ES-I3 (cell line): Measurements from ENCODE around the gene PLVAP.
"Not testable (repeated sequence)": the region's sequence is repeated elsewhere in the genome, so short reads cannot be mapped to it uniquely, and the experiment has no call there.

Experiments used
- H3K36me3 ChIP-seq: 2 replicates; pipeline ENCODE4 v1.6.1; 2013; ENCODE audit warnings: mild to moderate bottlenecking, low read length, control low read depth, moderate library complexity; ENCODE audit not compliant: insufficient read depth
- H3K4me1 ChIP-seq: 2 replicates; pipeline ENCODE4 v1.6.1; 2013; ENCODE audit warnings: mild to moderate bottlenecking, control low read depth, low read length; ENCODE audit not compliant: insufficient read depth
- H3K9ac ChIP-seq: 2 replicates; pipeline ENCODE4 v1.6.1; 2013; ENCODE audit warnings: low read depth, mild to moderate bottlenecking, low read length, moderate library complexity
- H3K9me3 ChIP-seq: 2 replicates; pipeline ENCODE4 v1.6.1; 2013; ENCODE audit warnings: mild to moderate bottlenecking, low read length, moderate library complexity; ENCODE audit not compliant: control insufficient read depth, insufficient read depth

The PLVAP gene

GRCh38 chr19:17389957-17390664 lies 13.0 kb upstream of the PLVAP start:
- peak overlapping the region; percentile 83; the same call in 1 of the 2 replicates for H3K9ac ChIP-seq
- H3K36me3 ChIP-seq: no peaks in the 10 kb centered on the region
- no peaks in the 10 kb centered on the region; the same call in 1 of the 2 replicates for H3K4me1 ChIP-seq
- H3K9me3 ChIP-seq: no peaks in the 10 kb centered on the region

- H3K9ac ChIP-seq: no peak overlapping the region
- H3K9me3 ChIP-seq: no peaks in the 10 kb centered on the region
- H3K36me3 ChIP-seq: no peaks in the 10 kb centered on the region
- no peaks in the 10 kb centered on the region; the same call in 1 of the 2 replicates for H3K4me1 ChIP-seq
These were observed 12.1 kb upstream of the PLVAP start for GRCh38 chr19:17389288-17389687.

- Histone ChIP-seq H3K9me3 (no peaks in the 10 kb centered on the region), H3K4me1 (peaks cover 6% of the 10 kb centered on the region; the same call in 1 of the 2 replicates), H3K9ac (no peak overlapping the region), H3K36me3 (no peaks in the 10 kb centered on the region)
These were observed 8.9 kb upstream of the PLVAP start for GRCh38 chr19:17385878-17386611.

DNA sequence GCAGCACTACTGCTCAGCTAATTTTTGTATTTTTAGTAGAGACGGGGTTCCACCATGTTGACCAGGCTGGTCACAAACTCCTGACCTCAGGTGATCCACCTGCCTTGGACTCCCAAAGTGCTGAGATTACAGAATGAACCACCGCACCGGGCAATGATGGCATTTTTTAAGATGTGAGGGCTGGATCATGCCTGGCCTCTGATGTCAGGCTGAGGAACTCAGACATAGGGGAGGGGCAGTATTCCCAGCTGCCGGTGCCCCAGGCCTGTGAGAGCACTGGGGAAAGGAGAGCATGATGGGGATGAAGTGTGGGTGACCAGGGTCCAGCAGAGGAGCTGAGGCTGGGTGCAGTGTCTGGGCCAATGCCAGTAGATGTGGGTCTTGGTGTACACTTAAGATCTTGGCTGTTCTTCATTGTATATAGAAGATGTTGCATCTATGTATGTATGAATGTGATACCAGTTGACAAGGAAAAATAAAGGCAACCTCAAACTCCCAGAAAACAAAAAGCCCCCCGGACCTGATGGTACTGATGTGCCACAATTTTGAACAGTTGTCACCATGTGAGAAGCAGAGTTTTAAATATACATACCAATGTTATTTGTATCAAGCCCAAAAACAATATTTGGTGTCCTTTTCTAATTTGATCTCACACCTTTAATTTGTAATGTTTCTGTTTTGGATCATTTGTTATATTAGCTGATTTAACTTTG lies 3.4 kb upstream of the PLVAP start:
- H3K36me3 ChIP-seq: no peaks in the 10 kb centered on the region
- peaks cover 13% of the 10 kb centered on the region; the same call in 1 of the 2 replicates for H3K4me1 ChIP-seq
- H3K9me3 ChIP-seq: peaks cover 6% of the 10 kb centered on the region; the same call in 1 of the 2 replicates
- H3K9ac ChIP-seq: no peak overlapping the region

- peaks cover 13% of the 10 kb centered on the region; the same call in 1 of the 2 replicates for H3K4me1 ChIP-seq
- H3K9me3 ChIP-seq: peaks cover 6% of the 10 kb centered on the region; the same call in 1 of the 2 replicates
- H3K36me3 ChIP-seq: no peaks in the 10 kb centered on the region
- H3K9ac ChIP-seq: no peak overlapping the region
These were observed 2.1 kb upstream of the PLVAP start for GRCh38 chr19:17379221-17379631.

DNA sequence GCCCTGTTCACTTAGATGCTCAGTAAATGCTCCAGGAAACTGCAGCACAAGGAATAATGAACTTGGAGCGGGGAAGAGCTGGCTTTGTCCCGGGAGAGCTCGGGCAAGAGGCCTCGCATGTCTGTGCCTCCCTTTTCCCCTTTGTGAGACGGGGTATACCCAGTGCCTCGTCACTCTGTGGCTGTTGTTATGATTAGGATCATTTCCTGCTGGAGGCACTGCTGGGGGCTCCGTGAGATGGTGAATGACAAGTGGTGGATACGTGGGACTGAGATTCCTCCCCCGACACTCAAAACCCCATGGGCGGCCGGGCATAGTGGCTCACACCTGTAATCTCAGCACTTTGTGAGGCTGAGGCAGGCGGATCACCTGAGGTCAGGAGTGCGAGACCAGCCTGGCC lies 1.1 kb upstream of the PLVAP start:
- no peaks in the 10 kb centered on the region for H3K36me3 ChIP-seq
- H3K9ac ChIP-seq: no peak overlapping the region
- H3K4me1 ChIP-seq: peaks cover 13% of the 10 kb centered on the region; the same call in 1 of the 2 replicates
- peaks cover 6% of the 10 kb centered on the region; the same call in 1 of the 2 replicates for H3K9me3 ChIP-seq

DNA sequence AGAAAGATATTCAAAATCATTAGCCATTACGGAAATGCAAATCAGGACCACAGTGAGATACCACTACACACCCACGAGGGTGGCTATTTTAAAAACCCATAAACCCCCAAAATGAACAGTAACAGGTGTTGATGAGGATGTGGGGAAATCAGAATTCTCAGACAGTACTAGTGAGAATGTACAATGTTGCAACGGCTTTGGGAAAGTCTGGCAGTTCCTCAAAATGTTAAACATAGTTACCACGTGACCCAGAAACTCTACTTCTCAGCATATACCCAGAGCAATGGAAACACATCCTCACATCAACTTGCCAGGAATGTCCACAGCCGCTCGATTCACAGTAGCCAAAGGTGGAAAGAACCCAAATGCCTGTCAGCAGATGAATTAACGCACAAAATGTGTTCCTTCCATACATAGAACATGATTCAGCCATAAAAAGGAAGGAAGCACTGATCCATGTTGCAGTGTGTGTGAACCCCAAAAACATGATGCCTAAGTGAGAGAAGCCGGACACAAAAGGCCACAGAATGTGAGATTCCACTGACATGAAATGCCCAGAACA lies 7.0 kb downstream of the PLVAP start:
- peaks cover 5% of the 10 kb centered on the region; the same call in 1 of the 2 replicates for H3K4me1 ChIP-seq
- H3K36me3 ChIP-seq: no peaks in the 10 kb centered on the region
- no peak overlapping the region for H3K9ac ChIP-seq
- H3K9me3 ChIP-seq: no peaks in the 10 kb centered on the region

DNA sequence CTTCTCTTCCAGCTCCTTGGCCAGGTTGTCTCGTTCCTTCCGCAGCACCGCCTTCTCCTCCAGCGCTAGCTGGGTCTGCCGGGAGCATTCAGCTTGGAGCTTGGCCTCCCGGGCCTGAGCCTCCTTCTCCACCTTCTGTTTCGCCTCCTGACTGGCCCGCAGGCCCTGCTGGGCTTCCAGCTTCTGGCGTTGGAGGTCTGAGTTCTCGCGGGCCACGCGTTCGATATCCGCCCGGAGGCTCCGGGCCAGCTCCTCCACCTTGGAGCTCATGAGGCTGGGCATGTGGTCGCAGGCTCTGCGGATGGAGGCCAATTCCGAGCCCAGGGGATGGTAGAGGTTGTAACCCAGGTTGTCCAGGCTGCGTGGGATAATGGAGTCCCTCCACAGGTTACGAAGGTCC lies 11.8 kb downstream of the PLVAP start:
- Histone ChIP-seq H3K9ac (no peak overlapping the region), H3K36me3 (no peaks in the 10 kb centered on the region), H3K9me3 (no peaks in the 10 kb centered on the region), H3K4me1 (peaks cover 4% of the 10 kb centered on the region; the same call in 1 of the 2 replicates)

DNA sequence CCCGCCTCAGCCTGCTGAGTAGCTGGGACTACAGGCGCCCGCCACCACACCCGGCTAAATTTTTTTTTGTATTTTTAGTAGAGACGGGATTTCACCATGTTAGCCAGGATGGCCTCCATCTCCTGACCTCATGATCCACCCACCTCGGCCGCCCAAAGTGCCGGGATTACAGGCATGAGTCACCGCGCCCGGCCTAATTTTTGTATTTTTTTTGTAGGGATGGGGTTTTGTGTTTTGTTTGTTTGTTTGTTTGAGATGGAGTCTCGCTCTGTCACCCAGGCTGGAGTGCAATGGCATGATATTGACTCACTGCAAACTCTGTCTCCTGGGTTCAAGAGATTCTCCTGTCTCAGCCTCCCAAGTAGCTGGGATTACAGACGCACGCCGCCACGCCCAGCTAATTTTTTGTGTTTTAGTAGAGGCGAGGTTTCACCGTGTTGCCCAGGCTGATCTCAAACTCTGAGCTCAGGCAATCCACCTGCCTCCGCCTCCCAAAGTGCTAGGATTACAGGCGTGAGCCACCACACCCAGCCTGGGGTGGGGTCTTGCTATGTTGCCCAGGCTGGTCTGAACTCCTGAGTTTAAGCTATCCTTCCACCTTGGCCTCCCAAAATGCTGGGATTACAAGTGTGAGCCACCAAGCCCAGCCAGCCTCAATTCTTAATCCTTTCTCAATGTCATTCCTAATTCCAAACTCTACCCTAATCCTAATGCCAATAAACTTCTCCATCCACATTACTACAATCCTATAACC lies 13.1 kb downstream of the PLVAP start:
- not testable (repeated sequence) for H3K4me1 ChIP-seq, H3K36me3 ChIP-seq, H3K9me3 ChIP-seq, H3K9ac ChIP-seq

DNA sequence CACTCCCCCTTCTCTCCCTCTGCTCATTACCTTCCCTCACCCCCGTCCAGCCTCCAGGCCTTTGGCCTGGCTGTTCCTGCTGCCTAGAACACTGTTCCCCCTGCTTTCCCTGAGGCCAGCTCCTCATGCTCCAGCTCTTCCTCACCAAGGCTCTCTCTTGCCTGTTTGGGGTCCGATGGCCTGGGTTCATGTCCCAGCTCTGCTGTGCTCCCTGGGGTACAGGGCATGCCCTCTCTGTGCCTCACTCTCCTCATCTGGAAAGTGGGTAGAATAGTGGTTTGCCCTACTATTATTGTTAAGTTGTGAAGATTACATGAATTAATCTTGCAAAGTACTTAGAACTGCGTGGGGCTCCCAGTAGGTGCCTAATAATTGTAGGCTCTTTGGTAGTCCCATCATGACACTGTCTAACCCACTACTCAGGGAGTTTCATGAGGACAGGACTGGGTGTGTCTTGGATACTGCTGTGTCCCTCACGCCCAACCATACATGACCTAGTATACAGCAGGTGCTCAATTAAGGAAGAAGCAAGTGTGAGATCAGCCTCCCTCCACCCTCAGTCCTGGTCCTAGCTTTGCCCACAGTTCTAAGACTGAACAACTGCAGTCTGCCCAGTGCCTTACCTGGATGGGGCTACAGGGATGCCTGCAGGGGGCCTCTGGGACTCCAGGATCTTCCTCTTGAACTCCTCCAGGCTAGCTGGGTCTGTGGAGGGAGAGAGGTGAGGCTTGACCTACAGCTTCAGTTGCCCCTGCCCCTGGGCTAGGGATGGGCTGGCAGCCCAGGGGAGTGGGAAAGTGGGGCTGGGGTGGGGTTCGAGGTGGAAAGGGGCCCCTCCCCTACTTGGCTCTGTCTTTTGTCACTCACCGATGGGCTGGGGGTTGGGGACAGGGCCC lies 17.0 kb downstream of the PLVAP start:
- no peaks in the 10 kb centered on the region for H3K9me3 ChIP-seq
- no peaks in the 10 kb centered on the region; the same call in 1 of the 2 replicates for H3K4me1 ChIP-seq
- no peak overlapping the region for H3K9ac ChIP-seq
- H3K36me3 ChIP-seq: no peaks in the 10 kb centered on the region

GRCh38 chr19:17358395-17358794 lies 18.7 kb downstream of the PLVAP start:
- H3K9me3 ChIP-seq: no peaks in the 10 kb centered on the region
- H3K9ac ChIP-seq: no peak overlapping the region
- H3K36me3 ChIP-seq: no peaks in the 10 kb centered on the region
- H3K4me1 ChIP-seq: no peaks in the 10 kb centered on the region; the same call in 1 of the 2 replicates

- Histone ChIP-seq H3K9me3 (no peaks in the 10 kb centered on the region), H3K9ac (no peak overlapping the region), H3K36me3 (no peaks in the 10 kb centered on the region), H3K4me1 (no peaks in the 10 kb centered on the region; the same call in 1 of the 2 replicates)
These were observed 19.4 kb downstream of the PLVAP start for GRCh38 chr19:17357724-17358123.
